Fibroblast of villous mesenchyme (primary cell): Measurements from ENCODE around the gene CHEK1. TPM values are rescaled to one million over a fixed set of nuclear protein-coding genes. Genes with fewer than 3 reads are reported as not detected.

Source experiments
- DNase-seq: peaks from one replicate; pipeline ENCODE4 v3.0.0-alpha.2; 2010; ENCODE audit warnings: low read depth
- H3K4me3 ChIP-seq: 2 replicates; pipeline ENCODE4 v1.5.1; 2011; ENCODE audit warnings: low read depth, mild to moderate bottlenecking, low read length
- total RNA-seq: library from RNA; depleted of rRNA; stranded (reverse); fragments of >200 nt; gene quantifications from 2 replicates; pipeline ENCODE4 v1.2.3, GENCODE V29; 2012
- TF ChIP-seq, protein P1 (sequence below): IDR thresholded peaks from 2 replicates; pipeline ENCODE4 v1.5.1; 2012; ENCODE audit warnings: low read depth, mild to moderate bottlenecking, low read length; ENCODE audit not compliant: insufficient read depth

CHEK1 gene
- total RNA-seq, 1 donor: 53.1 TPM

DNA sequence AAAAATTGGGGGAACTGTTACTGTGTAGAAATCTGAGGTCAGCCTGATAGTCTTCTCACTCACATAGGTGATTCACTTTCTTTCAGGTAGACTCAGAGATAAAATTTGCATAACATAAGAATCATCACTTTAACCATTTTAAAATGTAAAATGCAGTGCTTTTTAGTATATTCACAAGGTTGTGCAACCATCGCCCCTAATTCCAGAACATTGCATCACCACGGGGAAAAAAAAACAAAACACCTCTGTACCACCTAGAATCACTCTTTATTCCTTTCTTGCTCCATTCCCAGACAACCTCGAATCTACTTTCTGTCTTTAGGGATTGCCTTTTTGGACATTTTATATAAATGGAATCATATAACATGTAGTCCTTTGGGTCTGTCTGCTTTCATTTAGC is 20.9 kb downstream of the CHEK1 start:
- no peak for DNase-seq
- no peak overlapping the region for H3K4me3 ChIP-seq
- TF ChIP-seq, protein P1, sequence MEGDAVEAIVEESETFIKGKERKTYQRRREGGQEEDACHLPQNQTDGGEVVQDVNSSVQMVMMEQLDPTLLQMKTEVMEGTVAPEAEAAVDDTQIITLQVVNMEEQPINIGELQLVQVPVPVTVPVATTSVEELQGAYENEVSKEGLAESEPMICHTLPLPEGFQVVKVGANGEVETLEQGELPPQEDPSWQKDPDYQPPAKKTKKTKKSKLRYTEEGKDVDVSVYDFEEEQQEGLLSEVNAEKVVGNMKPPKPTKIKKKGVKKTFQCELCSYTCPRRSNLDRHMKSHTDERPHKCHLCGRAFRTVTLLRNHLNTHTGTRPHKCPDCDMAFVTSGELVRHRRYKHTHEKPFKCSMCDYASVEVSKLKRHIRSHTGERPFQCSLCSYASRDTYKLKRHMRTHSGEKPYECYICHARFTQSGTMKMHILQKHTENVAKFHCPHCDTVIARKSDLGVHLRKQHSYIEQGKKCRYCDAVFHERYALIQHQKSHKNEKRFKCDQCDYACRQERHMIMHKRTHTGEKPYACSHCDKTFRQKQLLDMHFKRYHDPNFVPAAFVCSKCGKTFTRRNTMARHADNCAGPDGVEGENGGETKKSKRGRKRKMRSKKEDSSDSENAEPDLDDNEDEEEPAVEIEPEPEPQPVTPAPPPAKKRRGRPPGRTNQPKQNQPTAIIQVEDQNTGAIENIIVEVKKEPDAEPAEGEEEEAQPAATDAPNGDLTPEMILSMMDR: no peak

DNA sequence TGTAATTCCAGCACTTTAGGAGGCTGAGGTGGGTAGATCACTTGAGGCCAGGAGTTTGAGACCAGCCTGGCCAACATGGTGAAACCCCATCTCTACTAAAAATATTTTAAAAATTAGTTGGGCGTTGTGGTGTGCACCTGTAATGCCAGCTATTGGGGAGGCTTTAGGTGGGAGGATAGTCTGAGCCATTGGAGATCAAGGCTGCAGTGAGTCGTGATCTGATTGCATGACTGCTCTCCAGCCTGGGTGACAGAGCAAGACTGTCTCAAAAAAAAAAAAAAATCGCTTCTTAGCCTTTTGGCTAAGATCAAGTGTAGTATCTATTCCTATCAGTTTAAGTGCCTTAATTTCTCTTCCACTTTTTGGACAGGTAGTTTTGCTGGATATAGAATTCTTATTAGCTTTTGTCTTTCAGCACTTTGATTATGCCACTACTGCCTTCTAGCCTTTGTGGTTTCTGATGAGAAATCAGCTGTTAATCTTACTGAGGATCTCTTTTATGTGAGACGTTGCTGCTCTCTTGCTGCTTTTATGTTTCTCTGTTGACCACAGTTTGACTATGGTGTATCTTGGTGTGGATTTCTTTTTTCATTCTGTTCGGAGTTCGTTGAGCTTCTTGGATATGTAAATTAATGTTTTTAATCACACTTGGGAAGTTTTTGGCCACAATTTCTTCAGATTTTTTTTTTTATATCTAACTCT is 24.7 kb downstream of the CHEK1 start:
- DNase-seq: no peak
- TF ChIP-seq, protein P1: no peak
- no peak overlapping the region for H3K4me3 ChIP-seq

DNA sequence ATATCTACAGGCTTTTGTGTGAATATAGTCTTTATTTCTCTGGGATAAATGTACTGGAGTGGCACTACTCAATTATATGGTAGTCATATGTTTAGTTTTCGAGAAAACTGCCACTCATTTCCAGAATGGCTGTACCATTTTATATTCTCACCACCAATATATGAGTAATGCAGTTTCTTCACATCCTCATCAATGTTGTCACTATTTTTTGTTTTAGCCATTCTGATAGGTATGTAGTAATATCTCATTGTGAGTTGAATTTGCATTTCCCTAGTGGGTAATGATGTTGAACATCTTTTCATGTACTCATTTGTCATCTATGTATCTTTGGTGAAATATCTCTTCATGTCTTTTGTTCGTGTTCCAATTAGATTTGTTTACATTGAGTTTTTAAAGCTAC is 37.7 kb downstream of the CHEK1 start:
- DNase-seq: no peak
- H3K4me3 ChIP-seq: no peak overlapping the region
- TF ChIP-seq, protein P1: no peak

DNA sequence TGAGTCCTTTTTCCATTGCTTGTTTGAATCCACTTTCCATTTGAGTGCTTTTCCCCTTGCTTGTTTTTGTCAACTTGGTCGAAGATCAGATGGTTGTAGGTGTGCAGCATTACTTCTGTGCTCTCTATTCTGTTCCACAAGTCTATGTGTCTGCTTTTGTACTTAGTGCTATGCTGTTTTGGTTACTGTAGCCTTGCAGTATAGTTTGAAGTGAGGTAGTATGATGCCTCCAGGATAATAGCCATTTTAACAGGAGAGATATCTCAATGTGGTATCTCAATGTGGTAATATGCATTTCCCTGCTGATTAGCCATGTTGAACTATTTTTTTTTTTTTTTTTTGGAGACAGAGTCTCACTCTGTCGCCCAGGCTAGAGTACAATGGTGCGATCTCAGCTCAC is 38.9 kb downstream of the CHEK1 start:
- TF ChIP-seq, protein P1: no peak
- no peak for DNase-seq
- H3K4me3 ChIP-seq: no peak overlapping the region

DNA sequence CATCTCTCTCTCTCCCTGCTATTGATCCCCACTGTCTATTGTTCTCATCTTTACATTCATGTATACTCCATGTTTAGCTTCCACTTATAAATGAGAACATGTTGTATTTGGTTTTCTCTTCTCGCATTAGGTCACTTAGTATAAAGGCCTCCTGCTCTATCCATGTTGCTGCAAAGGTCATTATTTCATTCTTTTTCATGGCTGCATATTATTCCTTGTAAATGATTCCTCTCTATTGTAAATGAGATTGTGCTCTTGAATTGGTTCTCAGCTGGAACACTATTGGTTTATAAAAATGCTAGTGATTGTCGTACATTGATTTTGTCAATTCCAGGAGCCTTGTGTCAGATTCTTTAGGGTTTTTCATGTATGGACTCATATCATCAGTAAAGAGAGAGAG is 42.2 kb downstream of the CHEK1 start:
- no peak overlapping the region for H3K4me3 ChIP-seq
- TF ChIP-seq, protein P1: no peak
- no peak for DNase-seq

DNA sequence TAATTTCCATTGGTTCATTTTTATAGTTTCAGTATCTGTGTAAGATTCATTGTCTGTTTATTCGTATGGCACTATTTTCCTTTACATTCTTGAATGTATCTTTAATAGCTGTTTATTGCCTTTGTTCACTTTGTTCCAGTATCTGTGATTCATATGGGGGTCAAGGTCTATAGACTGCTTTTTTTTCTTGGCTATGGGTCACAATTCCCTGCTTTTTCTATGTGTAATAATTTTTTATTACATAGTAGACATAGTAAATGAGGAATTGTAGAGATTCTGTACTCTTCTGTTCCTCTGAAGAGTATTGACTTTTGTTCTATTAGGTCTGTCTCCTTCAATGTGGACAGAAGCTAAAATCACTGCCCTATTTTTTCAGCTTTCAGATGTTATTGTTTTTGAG is 45.2 kb downstream of the CHEK1 start:
- TF ChIP-seq, protein P1: no peak
- DNase-seq: no peak
- H3K4me3 ChIP-seq: no peak overlapping the region

DNA sequence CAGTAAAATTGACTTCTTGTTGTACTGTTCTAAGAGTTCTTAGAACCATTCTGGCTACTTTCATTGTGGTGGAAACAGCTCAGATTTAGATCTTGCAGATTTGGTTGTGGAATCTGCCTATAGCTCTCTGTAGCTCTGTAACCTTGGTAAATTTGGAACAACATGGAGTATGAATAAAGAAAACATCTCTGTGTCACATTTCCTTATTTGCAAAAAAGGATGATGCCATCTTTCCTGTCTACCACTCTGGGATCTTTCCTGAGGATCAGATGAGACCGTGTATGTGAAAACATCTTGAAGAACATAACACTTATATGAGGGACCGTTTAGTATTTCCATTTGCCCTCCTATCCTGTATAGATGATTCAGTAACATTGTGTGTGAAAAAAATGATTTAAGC is 46.6 kb downstream of the CHEK1 start:
- TF ChIP-seq, protein P1: no peak
- no peak for DNase-seq
- H3K4me3 ChIP-seq: no peak overlapping the region
